Measurements from ENCODE around the gene RBMS3. TPM values are rescaled to one million over a fixed set of nuclear protein-coding genes. Genes with fewer than 3 reads are reported as not detected.

Gene RBMS3
- total RNA-seq, 1 experiment from 2014 or later, result 0.42 TPM

DNA sequence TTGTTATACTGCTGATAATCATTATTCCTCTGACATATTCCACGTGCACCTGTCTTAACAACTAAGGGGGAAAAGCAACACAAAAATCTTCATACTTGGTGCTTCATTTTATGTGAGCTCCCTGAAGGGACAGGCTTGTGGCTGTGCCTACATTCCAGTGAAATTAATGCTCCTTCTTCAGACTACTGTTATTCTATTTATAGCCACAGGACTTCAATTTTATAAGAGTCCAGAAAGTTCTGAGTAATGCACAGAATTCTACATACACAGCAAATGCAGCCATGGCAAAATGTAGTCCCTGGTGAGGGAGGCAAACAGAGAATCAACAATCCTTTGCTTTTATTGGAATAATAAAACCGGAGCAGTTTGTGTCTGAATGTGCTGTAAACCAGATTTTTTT, 417.1 kb downstream of the RBMS3 start:
- ChIA-PET CTCF (no interaction called here), POLR2A (no interaction called here), RAD21 (ENCODE audit: low non-redundant PET in 1 of 2, low total read pairs in 2 of 2, uncharacterized antibody in 2 of 2, unreplicated experiment in 2 of 2) (no interaction called here)
- intact Hi-C loops (cut with micrococcal nuclease), result no loop called here
- H3K4me1 ChIP-seq (ENCODE audit: control insufficient read depth in 1 of 2, insufficient read depth in 2 of 2, low read length in 2 of 2), result peaks cover 7 to 26% of the 10 kb centered on the region in 2 experiments
- H4K20me1 ChIP-seq (ENCODE audit: insufficient read depth), result no peaks in the 10 kb centered on the region
- no peak overlapping the region for H3K9ac ChIP-seq (ENCODE audit: low read length)
- no peak overlapping the region for H3K4me2 ChIP-seq (ENCODE audit: low read length)
- H3K4me3 ChIP-seq (replicated peaks in 1 of 2; ENCODE audit: low read depth in 1 of 2, low read length in 2 of 2), result no peak overlapping the region
- no peaks in the 10 kb centered on the region for H3K9me3 ChIP-seq (ENCODE audit: control insufficient read depth in 1 of 2, insufficient read depth in 1 of 2, low read depth in 1 of 2, low read length in 2 of 2)
- no peaks in the 10 kb centered on the region for H3K79me2 ChIP-seq (ENCODE audit: insufficient read depth, low read length)
- DNase-seq (ENCODE audit: low read depth, low spot score) (no peak), ATAC-seq (no peak)
- no peak overlapping the region for H2AFZ ChIP-seq (ENCODE audit: low read depth, low read length, poor library complexity, severe bottlenecking)
- H3K27me3 ChIP-seq (ENCODE audit: insufficient read depth, low read length), result no peaks in the 10 kb centered on the region
- no TSS peak for BruUV-seq (replicated peaks)
- no peaks in the 10 kb centered on the region for H3K36me3 ChIP-seq (ENCODE audit: control insufficient read depth in 1 of 2, insufficient read depth in 2 of 2, low read length in 2 of 2)
- no peak overlapping the region for H3K27ac ChIP-seq (ENCODE audit: low read depth, low read length)
- no peak for TF ChIP-seq SIN3A (IDR thresholded peaks at IDR 0.05; ENCODE audit: low read depth)
- TF ChIP-seq TCF7L2 (IDR thresholded peaks at IDR 0.05; ENCODE audit: borderline replicate concordance, extremely low read depth, insufficient read depth, insufficient read length), result no peak
- TF ChIP-seq JUND (IDR thresholded peaks at IDR 0.05), result no peak
- TF ChIP-seq ZNF274 (IDR thresholded peaks at IDR 0.05; ENCODE audit: low read depth, low read length), result no peak
- TF ChIP-seq RAD21 (IDR thresholded peaks at IDR 0.05; ENCODE audit: low read depth), result no peak
- TF ChIP-seq YY1 (IDR thresholded peaks at IDR 0.05; ENCODE audit: extremely low read depth, insufficient replicate concordance, low read depth, low read length), result no peak
- TF ChIP-seq ELF1 (IDR thresholded peaks at IDR 0.05; ENCODE audit: borderline replicate concordance, low read depth), result no peak
- no peak for TF ChIP-seq POLR2A (IDR thresholded peaks at IDR 0.05; ENCODE audit: borderline replicate concordance, extremely low read depth, insufficient read depth, insufficient read length)
- TF ChIP-seq CBX3 (IDR thresholded peaks at IDR 0.05; ENCODE audit: low read depth), result no peak
- no peak for TF ChIP-seq EZH2phosphoT487 (IDR thresholded peaks at IDR 0.05; ENCODE audit: borderline replicate concordance)
- no peak for TF ChIP-seq ZFX (IDR thresholded peaks at IDR 0.05)
- TF ChIP-seq EZH2 (IDR thresholded peaks at IDR 0.05), result no peak
- no peak for TF ChIP-seq ATF3 (IDR thresholded peaks at IDR 0.05)
- no peak for TF ChIP-seq MAX (IDR thresholded peaks at IDR 0.05)
- no peak for TF ChIP-seq FOSL1 (IDR thresholded peaks at IDR 0.05; ENCODE audit: low read depth)
- TF ChIP-seq ZBTB33 (IDR thresholded peaks at IDR 0.05; ENCODE audit: extremely low read depth, insufficient replicate concordance, low read length), result no peak
- no peak for TF ChIP-seq POLR2AphosphoS5 (IDR thresholded peaks at IDR 0.05; ENCODE audit: low read depth, low read length)
- TF ChIP-seq, protein P1, sequence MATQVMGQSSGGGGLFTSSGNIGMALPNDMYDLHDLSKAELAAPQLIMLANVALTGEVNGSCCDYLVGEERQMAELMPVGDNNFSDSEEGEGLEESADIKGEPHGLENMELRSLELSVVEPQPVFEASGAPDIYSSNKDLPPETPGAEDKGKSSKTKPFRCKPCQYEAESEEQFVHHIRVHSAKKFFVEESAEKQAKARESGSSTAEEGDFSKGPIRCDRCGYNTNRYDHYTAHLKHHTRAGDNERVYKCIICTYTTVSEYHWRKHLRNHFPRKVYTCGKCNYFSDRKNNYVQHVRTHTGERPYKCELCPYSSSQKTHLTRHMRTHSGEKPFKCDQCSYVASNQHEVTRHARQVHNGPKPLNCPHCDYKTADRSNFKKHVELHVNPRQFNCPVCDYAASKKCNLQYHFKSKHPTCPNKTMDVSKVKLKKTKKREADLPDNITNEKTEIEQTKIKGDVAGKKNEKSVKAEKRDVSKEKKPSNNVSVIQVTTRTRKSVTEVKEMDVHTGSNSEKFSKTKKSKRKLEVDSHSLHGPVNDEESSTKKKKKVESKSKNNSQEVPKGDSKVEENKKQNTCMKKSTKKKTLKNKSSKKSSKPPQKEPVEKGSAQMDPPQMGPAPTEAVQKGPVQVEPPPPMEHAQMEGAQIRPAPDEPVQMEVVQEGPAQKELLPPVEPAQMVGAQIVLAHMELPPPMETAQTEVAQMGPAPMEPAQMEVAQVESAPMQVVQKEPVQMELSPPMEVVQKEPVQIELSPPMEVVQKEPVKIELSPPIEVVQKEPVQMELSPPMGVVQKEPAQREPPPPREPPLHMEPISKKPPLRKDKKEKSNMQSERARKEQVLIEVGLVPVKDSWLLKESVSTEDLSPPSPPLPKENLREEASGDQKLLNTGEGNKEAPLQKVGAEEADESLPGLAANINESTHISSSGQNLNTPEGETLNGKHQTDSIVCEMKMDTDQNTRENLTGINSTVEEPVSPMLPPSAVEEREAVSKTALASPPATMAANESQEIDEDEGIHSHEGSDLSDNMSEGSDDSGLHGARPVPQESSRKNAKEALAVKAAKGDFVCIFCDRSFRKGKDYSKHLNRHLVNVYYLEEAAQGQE (IDR thresholded peaks at IDR 0.05; ENCODE audit: low read depth), result no peak
- no peak for TF ChIP-seq CEBPB (IDR thresholded peaks at IDR 0.05; ENCODE audit: low read depth)
- TF ChIP-seq SP1 (IDR thresholded peaks at IDR 0.05; ENCODE audit: low read depth), result no peak
- no peaks in the 10 kb centered on the region for H3K9me2 ChIP-seq (ENCODE audit: insufficient read depth)

Data from HCT116 (cell line).